HL-60 (cell line): ENCODE measurements around the gene CPT1B.

Experiments used
- CTCF ChIP-seq: IDR thresholded peaks from one replicate; pipeline ENCODE4 v1.5.1; 2011; ENCODE audit warnings: low read length, control low read depth, inconsistent platforms; ENCODE audit not compliant: insufficient read depth
- GABPA ChIP-seq: IDR thresholded peaks from 2 replicates; pipeline ENCODE4 v1.6.1; 2012; ENCODE audit warnings: low read depth
- POLR2AphosphoS5 ChIP-seq: IDR thresholded peaks from 2 replicates; pipeline ENCODE4 v1.6.1; 2012; ENCODE audit warnings: low read depth
- SPI1 ChIP-seq: IDR thresholded peaks from 2 replicates; pipeline ENCODE4 v1.6.1; 2012; ENCODE audit warnings: low read depth, mild to moderate bottlenecking, borderline replicate concordance
- TF ChIP-seq, protein P1 (sequence below): IDR thresholded peaks from 2 replicates; pipeline ENCODE4 v1.6.1; 2012; ENCODE audit warnings: low read depth; ENCODE audit not compliant: insufficient replicate concordance

DNA sequence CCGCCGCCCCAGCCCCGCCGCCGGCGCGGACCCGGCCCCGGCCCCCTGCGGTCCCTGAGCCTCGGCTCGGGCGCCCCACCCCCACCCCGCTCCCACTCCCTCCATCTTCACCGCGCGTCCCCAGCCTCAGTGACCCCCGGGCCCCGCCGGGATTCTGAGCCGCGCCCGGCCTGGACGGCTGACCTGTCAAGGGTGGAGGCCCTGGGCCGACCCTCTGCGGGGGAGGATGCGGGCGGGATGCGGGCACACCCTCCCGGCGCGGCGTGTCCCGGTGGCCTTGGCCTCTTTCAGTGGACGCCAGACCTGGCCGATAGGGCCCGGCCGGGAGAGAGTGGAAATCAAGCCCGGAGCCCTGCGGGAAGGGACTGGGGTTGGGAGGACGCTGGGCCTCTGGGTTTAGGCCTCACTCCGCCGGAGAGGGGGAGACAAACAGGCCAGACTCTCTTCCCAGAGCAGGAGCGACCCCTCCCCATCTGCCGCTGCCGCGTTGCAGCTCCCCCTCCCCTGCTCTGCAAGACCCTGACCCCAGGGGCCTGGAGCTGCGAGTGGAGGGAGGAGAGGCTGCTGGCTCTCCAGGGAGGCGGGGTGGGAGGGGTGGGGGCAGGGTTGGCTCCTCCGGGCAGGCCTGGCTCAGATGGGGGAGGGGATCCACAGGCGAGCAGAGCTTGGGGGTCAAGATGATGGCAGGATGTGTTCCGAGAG is 22.9 kb upstream of the CPT1B start:
- TF ChIP-seq CTCF, result no peak
- TF ChIP-seq GABPA, result no peak
- TF ChIP-seq SPI1, result no peak
- TF ChIP-seq, protein P1, sequence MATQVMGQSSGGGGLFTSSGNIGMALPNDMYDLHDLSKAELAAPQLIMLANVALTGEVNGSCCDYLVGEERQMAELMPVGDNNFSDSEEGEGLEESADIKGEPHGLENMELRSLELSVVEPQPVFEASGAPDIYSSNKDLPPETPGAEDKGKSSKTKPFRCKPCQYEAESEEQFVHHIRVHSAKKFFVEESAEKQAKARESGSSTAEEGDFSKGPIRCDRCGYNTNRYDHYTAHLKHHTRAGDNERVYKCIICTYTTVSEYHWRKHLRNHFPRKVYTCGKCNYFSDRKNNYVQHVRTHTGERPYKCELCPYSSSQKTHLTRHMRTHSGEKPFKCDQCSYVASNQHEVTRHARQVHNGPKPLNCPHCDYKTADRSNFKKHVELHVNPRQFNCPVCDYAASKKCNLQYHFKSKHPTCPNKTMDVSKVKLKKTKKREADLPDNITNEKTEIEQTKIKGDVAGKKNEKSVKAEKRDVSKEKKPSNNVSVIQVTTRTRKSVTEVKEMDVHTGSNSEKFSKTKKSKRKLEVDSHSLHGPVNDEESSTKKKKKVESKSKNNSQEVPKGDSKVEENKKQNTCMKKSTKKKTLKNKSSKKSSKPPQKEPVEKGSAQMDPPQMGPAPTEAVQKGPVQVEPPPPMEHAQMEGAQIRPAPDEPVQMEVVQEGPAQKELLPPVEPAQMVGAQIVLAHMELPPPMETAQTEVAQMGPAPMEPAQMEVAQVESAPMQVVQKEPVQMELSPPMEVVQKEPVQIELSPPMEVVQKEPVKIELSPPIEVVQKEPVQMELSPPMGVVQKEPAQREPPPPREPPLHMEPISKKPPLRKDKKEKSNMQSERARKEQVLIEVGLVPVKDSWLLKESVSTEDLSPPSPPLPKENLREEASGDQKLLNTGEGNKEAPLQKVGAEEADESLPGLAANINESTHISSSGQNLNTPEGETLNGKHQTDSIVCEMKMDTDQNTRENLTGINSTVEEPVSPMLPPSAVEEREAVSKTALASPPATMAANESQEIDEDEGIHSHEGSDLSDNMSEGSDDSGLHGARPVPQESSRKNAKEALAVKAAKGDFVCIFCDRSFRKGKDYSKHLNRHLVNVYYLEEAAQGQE, result no peak
- TF ChIP-seq POLR2AphosphoS5, result no peak
